Measurements from ENCODE around the gene CACNG4.
A peak's percentile ranks its signal among the peaks of the same experiment; 100 is the strongest.

The CACNG4 gene

GRCh38 chr17:67007266-67007665 is 42.8 kb downstream of the CACNG4 start:
- H3K27me3 ChIP-seq (ENCODE audit: control insufficient read depth in 5 of 5, insufficient read depth in 4 of 5, low read length in 5 of 5): peaks cover 0 to 13% (median 5%) of the 10 kb centered on the region in 5 donors
- H3K27ac ChIP-seq (ENCODE audit: low read depth, low read length): no peak overlapping the region
- H3K9ac ChIP-seq (ENCODE audit: low read length in 5 of 5): no peak overlapping the region
- no peaks in the 10 kb centered on the region for H3K36me3 ChIP-seq (ENCODE audit: control insufficient read depth in 5 of 5, insufficient read depth in 5 of 5, low read length in 5 of 5)
- H3K9me3 ChIP-seq (ENCODE audit: control insufficient read depth in 5 of 5, low read length in 5 of 5): peaks cover 0 to 13% (median 4%) of the 10 kb centered on the region in 5 donors
- peaks cover 0 to 8% (median 3%) of the 10 kb centered on the region in 5 donors for H3K4me1 ChIP-seq (ENCODE audit: control insufficient read depth in 5 of 5, insufficient read depth in 5 of 5, low read length in 5 of 5)
- no peak overlapping the region for H3K4me3 ChIP-seq (ENCODE audit: low read depth in 1 of 5, low read length in 5 of 5)

DNA sequence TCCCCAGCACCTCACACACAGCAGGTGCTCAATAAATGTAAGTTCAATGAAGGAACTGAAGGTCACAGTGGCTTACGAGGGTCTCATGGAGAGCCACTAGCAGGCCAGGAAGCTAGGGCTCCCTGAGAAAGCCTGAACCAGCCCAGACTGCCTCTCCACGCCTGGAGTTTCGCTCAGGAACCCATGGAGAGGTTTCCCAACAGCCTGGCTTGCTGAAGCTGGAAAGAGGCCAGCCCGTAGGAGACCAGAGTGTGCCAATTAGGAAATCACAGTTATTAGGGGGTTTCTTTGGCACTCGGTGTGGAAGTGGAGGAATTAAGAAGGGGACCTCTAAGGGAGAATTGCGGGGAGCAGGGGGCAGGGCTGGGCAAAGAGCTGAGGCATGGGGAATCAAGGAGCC is 43.6 kb downstream of the CACNG4 start:
- Histone ChIP-seq H3K9ac (ENCODE audit: low read length in 5 of 5) (no peak overlapping the region), H3K27me3 (ENCODE audit: control insufficient read depth in 5 of 5, insufficient read depth in 4 of 5, low read length in 5 of 5) (peaks cover 0 to 17% (median 7%) of the 10 kb centered on the region in 5 donors), H3K9me3 (ENCODE audit: control insufficient read depth in 5 of 5, low read length in 5 of 5) (peaks cover 0 to 13% (median 4%) of the 10 kb centered on the region in 5 donors), H3K36me3 (ENCODE audit: control insufficient read depth in 5 of 5, insufficient read depth in 5 of 5, low read length in 5 of 5) (no peaks in the 10 kb centered on the region), H3K27ac (ENCODE audit: low read depth, low read length) (no peak overlapping the region), H3K4me3 (ENCODE audit: low read depth in 1 of 5, low read length in 5 of 5) (peak overlapping the region in 1 of 5 donors; percentile 31), H3K4me1 (ENCODE audit: control insufficient read depth in 5 of 5, insufficient read depth in 5 of 5, low read length in 5 of 5) (peaks cover 0 to 8% (median 3%) of the 10 kb centered on the region in 5 donors)

- peaks cover 0 to 14% (median 4%) of the 10 kb centered on the region in 5 donors for H3K27me3 ChIP-seq (ENCODE audit: control insufficient read depth in 5 of 5, insufficient read depth in 4 of 5, low read length in 5 of 5)
- peaks cover 0 to 13% (median 4%) of the 10 kb centered on the region in 5 donors for H3K9me3 ChIP-seq (ENCODE audit: control insufficient read depth in 5 of 5, low read length in 5 of 5)
- no peaks in the 10 kb centered on the region for H3K36me3 ChIP-seq (ENCODE audit: control insufficient read depth in 5 of 5, insufficient read depth in 5 of 5, low read length in 5 of 5)
- H3K4me1 ChIP-seq (ENCODE audit: control insufficient read depth in 5 of 5, insufficient read depth in 5 of 5, low read length in 5 of 5): peaks cover 0 to 8% (median 3%) of the 10 kb centered on the region in 5 donors
- no peak overlapping the region for H3K9ac ChIP-seq (ENCODE audit: low read length in 5 of 5)
- H3K4me3 ChIP-seq (ENCODE audit: low read depth in 1 of 5, low read length in 5 of 5): no peak overlapping the region
- H3K27ac ChIP-seq (ENCODE audit: low read depth, low read length): no peak overlapping the region
Measured at GRCh38 chr17:67011527-67012175, 47.1 kb downstream of the CACNG4 start.

DNA sequence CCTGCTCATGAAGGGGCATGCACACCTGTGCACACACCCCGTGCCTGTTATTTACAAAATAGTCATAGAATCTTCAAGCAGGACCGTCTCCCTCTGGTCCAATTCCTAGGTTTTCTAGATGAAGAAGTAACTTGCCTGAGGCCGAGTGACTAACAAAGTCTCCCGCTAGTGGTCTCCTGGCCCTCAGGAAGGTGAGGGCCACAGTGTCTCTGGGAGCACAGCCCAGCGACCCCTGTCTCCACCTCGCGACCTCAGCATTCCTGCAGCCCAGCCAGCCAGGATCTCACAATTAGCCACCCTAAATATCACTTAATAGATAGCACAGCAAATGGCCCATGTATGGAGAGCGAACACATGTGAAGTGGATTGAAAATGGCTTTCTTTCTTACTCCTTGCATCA is 49.4 kb downstream of the CACNG4 start:
- Histone ChIP-seq H3K9ac (ENCODE audit: low read length in 5 of 5) (no peak overlapping the region), H3K4me1 (ENCODE audit: control insufficient read depth in 5 of 5, insufficient read depth in 5 of 5, low read length in 5 of 5) (no peaks in the 10 kb centered on the region), H3K4me3 (ENCODE audit: low read depth in 1 of 5, low read length in 5 of 5) (no peak overlapping the region), H3K27ac (ENCODE audit: low read depth, low read length) (no peak overlapping the region), H3K27me3 (ENCODE audit: control insufficient read depth in 5 of 5, insufficient read depth in 4 of 5, low read length in 5 of 5) (peaks cover 0 to 10% (median 5%) of the 10 kb centered on the region in 5 donors), H3K9me3 (ENCODE audit: control insufficient read depth in 5 of 5, low read length in 5 of 5) (peaks cover 0 to 6% (median 0%) of the 10 kb centered on the region in 5 donors), H3K36me3 (ENCODE audit: control insufficient read depth in 5 of 5, insufficient read depth in 5 of 5, low read length in 5 of 5) (no peaks in the 10 kb centered on the region)

- no peak overlapping the region for H3K4me3 ChIP-seq (ENCODE audit: low read depth in 1 of 5, low read length in 5 of 5)
- no peaks in the 10 kb centered on the region for H3K36me3 ChIP-seq (ENCODE audit: control insufficient read depth in 5 of 5, insufficient read depth in 5 of 5, low read length in 5 of 5)
- H3K27me3 ChIP-seq (ENCODE audit: control insufficient read depth in 5 of 5, insufficient read depth in 4 of 5, low read length in 5 of 5): peaks cover 0 to 10% (median 5%) of the 10 kb centered on the region in 5 donors
- H3K9me3 ChIP-seq (ENCODE audit: control insufficient read depth in 5 of 5, low read length in 5 of 5): peaks cover 0 to under 1% (median 0%) of the 10 kb centered on the region in 5 donors
- H3K27ac ChIP-seq (ENCODE audit: low read depth, low read length): no peak overlapping the region
- no peaks in the 10 kb centered on the region for H3K4me1 ChIP-seq (ENCODE audit: control insufficient read depth in 5 of 5, insufficient read depth in 5 of 5, low read length in 5 of 5)
- no peak overlapping the region for H3K9ac ChIP-seq (ENCODE audit: low read length in 5 of 5)
Measured at GRCh38 chr17:67015001-67015400, 50.5 kb downstream of the CACNG4 start.

GRCh38 chr17:67016039-67016762 is 51.7 kb downstream of the CACNG4 start:
- no peaks in the 10 kb centered on the region for H3K36me3 ChIP-seq (ENCODE audit: control insufficient read depth in 5 of 5, insufficient read depth in 5 of 5, low read length in 5 of 5)
- no peaks in the 10 kb centered on the region for H3K9me3 ChIP-seq (ENCODE audit: control insufficient read depth in 5 of 5, low read length in 5 of 5)
- no peak overlapping the region for H3K9ac ChIP-seq (ENCODE audit: low read length in 5 of 5)
- no peak overlapping the region for H3K4me3 ChIP-seq (ENCODE audit: low read depth in 1 of 5, low read length in 5 of 5)
- no peak overlapping the region for H3K27ac ChIP-seq (ENCODE audit: low read depth, low read length)
- H3K4me1 ChIP-seq (ENCODE audit: control insufficient read depth in 5 of 5, insufficient read depth in 5 of 5, low read length in 5 of 5): no peaks in the 10 kb centered on the region
- H3K27me3 ChIP-seq (ENCODE audit: control insufficient read depth in 5 of 5, insufficient read depth in 4 of 5, low read length in 5 of 5): peaks cover 0 to 7% (median 5%) of the 10 kb centered on the region in 5 donors

GRCh38 chr17:67017910-67018309 is 53.4 kb downstream of the CACNG4 start:
- Histone ChIP-seq H3K4me3 (ENCODE audit: low read depth in 1 of 5, low read length in 5 of 5) (no peak overlapping the region), H3K9me3 (ENCODE audit: control insufficient read depth in 5 of 5, low read length in 5 of 5) (no peaks in the 10 kb centered on the region), H3K36me3 (ENCODE audit: control insufficient read depth in 5 of 5, insufficient read depth in 5 of 5, low read length in 5 of 5) (no peaks in the 10 kb centered on the region), H3K27ac (ENCODE audit: low read depth, low read length) (no peak overlapping the region), H3K9ac (ENCODE audit: low read length in 5 of 5) (no peak overlapping the region), H3K4me1 (ENCODE audit: control insufficient read depth in 5 of 5, insufficient read depth in 5 of 5, low read length in 5 of 5) (no peaks in the 10 kb centered on the region), H3K27me3 (ENCODE audit: control insufficient read depth in 5 of 5, insufficient read depth in 4 of 5, low read length in 5 of 5) (peaks cover 0 to 6% (median 2%) of the 10 kb centered on the region in 5 donors)

GRCh38 chr17:67018471-67019434 is 54.2 kb downstream of the CACNG4 start:
- Histone ChIP-seq H3K4me3 (ENCODE audit: low read depth in 1 of 5, low read length in 5 of 5) (no peak overlapping the region), H3K9ac (ENCODE audit: low read length in 5 of 5) (no peak overlapping the region), H3K36me3 (ENCODE audit: control insufficient read depth in 5 of 5, insufficient read depth in 5 of 5, low read length in 5 of 5) (no peaks in the 10 kb centered on the region), H3K27ac (ENCODE audit: low read depth, low read length) (no peak overlapping the region), H3K9me3 (ENCODE audit: control insufficient read depth in 5 of 5, low read length in 5 of 5) (no peaks in the 10 kb centered on the region), H3K27me3 (ENCODE audit: control insufficient read depth in 5 of 5, insufficient read depth in 4 of 5, low read length in 5 of 5) (peaks cover 0 to 6% (median 0%) of the 10 kb centered on the region in 5 donors), H3K4me1 (ENCODE audit: control insufficient read depth in 5 of 5, insufficient read depth in 5 of 5, low read length in 5 of 5) (no peaks in the 10 kb centered on the region)

DNA sequence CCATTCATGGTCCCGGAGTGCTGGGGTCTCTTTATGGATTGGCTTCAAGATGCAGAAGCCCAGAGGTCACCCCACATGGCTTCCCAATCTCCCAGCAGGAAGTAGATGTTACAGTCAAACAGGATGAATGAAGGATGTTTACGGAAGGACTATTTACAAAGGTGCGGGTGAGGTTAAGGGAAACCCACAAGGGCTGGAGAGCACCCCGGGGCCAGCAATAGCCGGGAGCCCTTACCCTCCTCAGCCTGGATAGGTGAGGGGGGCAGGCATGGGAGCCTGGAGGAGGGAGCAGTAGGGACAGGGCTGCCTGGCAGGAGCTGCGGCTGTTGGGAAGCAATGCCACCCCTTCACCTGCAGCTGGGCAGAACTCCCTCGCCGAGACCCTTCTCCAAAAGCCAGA is 55.3 kb downstream of the CACNG4 start:
- Histone ChIP-seq H3K27ac (ENCODE audit: low read depth, low read length) (no peak overlapping the region), H3K36me3 (ENCODE audit: control insufficient read depth in 5 of 5, insufficient read depth in 5 of 5, low read length in 5 of 5) (no peaks in the 10 kb centered on the region), H3K9ac (ENCODE audit: low read length in 5 of 5) (no peak overlapping the region), H3K9me3 (ENCODE audit: control insufficient read depth in 5 of 5, low read length in 5 of 5) (no peaks in the 10 kb centered on the region), H3K4me3 (ENCODE audit: low read depth in 1 of 5, low read length in 5 of 5) (no peak overlapping the region), H3K27me3 (ENCODE audit: control insufficient read depth in 5 of 5, insufficient read depth in 4 of 5, low read length in 5 of 5) (peaks cover 0 to 6% (median 5%) of the 10 kb centered on the region in 5 donors), H3K4me1 (ENCODE audit: control insufficient read depth in 5 of 5, insufficient read depth in 5 of 5, low read length in 5 of 5) (no peaks in the 10 kb centered on the region)

All from subcutaneous abdominal adipose tissue (tissue), 5 donors.